CD4-positive, alpha-beta T cell treated with Interferon gamma for 1 hour (primary cell): ENCODE measurements around the gene SLC9A9.
"Not testable (repeated sequence)": the region's sequence is repeated elsewhere in the genome, so short reads cannot be mapped to it uniquely, and the experiment has no call there.

Experiments
- DNase-seq: peaks from one replicate; pipeline ENCODE4 v3.0.0-alpha.2; 2020

Gene SLC9A9

GRCh38 chr3:143808030-143808429 lies 40.2 kb downstream of the SLC9A9 start:
- no peak for DNase-seq

GRCh38 chr3:143806038-143806437 lies 42.2 kb downstream of the SLC9A9 start:
- DNase-seq, result no peak

GRCh38 chr3:143805476-143805875 lies 42.8 kb downstream of the SLC9A9 start:
- DNase-seq, result not testable (repeated sequence)

DNA sequence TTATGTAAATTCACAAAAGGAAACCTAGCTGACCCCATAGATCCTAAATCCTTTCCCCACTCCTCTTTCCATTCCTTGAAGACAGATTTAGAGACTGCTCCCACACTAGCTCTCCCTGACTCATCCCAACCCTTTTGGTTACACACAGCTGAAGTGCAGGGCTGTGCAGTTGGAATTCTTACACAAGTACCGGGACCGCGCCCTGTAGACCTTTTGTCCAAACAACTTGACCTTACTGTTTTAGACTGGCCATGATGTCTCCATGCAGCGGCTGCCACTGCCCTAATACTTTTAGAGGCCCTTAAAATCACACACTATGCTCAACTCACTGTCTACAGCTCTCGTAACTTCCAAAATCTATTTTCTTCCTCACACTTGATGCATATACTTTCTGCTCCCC lies 47.2 kb downstream of the SLC9A9 start:
- DNase-seq, result not testable (repeated sequence)

GRCh38 chr3:143798151-143798550 lies 50.1 kb downstream of the SLC9A9 start:
- not testable (repeated sequence) for DNase-seq

- DNase-seq, result no peak
These were observed 52.4 kb downstream of the SLC9A9 start for GRCh38 chr3:143795874-143796273.

DNA sequence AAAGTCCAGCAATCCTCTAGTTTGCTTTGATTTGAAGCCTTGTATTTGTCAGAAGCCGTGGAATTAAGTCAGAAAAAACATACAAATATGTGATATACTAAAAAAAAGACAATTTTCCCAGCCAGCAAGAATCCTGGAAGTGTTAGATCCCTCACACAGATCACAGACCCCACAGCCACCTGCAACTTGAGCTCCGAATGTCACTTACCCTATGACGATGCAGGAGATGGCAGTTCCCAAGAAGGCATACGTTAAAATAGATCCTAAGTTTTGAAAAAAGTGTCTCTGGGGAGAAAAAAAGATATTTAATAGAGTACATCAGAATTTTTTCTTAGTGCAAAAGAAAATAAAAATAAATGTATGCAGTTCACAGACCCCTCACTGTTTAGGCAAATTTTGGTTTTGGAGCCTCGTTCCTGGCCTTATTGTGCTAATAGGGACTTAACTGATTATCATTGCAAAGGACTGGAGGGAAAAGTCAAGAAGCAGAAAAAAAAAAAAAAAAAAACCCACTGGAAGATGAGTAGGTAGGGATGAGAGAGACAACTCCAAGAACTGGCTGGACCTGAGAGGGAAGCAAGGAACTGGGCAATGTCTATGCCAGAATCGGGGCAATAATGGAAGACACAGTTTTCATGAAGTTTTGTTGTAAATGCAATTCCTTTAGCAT lies 53.3 kb downstream of the SLC9A9 start:
- DNase-seq, result no peak

DNA sequence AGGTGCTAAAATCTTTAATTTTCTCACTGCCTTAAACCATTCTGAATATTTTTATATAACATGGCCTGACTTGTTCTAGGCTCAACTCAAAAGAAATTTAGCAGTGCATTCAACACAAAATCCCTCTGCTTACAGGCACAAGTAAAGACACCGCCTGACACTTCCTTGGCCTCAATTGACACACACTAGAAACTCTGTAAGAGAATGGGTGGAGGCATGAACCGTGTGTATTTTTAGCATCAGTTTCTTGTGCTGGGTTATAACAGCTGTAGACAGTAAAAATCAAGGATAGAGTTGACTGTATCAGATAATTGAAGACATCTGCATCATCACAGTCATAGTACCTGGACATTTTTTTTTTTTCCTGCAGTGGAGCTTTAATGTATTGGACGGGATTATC lies 54.3 kb downstream of the SLC9A9 start:
- no peak for DNase-seq

DNA sequence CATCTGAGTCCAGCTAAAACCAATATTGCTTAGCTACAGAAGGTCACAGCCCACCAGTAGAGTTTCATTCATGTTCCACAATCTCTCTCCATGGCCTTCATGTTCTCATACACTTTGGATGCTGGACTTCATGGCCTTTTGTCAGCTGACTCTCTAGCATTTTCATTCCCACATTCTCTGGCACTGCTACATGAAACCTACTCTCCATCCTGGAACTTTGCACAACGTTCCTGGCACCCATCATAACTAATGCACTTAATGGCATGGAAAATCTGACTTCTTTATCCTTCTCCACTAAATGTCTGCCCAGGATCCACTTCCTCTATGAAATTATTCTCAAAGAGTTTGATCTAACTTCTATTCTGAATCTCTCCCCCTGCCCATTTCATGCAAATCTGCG lies 56.9 kb downstream of the SLC9A9 start:
- DNase-seq, result no peak

GRCh38 chr3:143786219-143787191 lies 61.8 kb downstream of the SLC9A9 start:
- DNase-seq, result no peak

GRCh38 chr3:143784446-143784845 lies 63.8 kb downstream of the SLC9A9 start:
- no peak for DNase-seq

- no peak for DNase-seq
These were observed 64.4 kb downstream of the SLC9A9 start for GRCh38 chr3:143783851-143784370.

- DNase-seq, result no peak
These were observed 72.8 kb downstream of the SLC9A9 start for GRCh38 chr3:143775459-143775858.

DNA sequence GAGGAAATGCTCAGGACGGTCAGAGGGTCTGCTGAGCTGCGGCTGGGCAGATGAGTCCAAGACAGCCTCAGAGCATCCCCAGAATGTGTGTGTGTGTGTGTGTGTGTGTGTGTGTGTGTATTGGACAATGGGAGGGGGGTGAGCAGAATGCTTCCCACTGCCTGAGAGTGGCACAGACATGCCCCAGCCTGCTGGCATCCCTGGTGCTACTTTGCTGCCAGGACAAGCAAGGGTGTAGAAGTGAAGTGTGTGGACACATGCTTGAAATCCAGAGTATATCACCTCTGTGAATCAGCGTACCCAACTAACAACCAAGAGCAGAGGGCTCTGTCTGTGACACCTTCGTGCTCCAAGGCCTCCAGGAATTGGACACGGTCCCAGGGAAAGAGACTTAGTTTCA lies 76.3 kb downstream of the SLC9A9 start:
- no peak for DNase-seq

GRCh38 chr3:143771258-143771657 lies 77.0 kb downstream of the SLC9A9 start:
- DNase-seq, result no peak

- no peak for DNase-seq
These were observed 77.9 kb downstream of the SLC9A9 start for GRCh38 chr3:143770391-143770790.

DNA sequence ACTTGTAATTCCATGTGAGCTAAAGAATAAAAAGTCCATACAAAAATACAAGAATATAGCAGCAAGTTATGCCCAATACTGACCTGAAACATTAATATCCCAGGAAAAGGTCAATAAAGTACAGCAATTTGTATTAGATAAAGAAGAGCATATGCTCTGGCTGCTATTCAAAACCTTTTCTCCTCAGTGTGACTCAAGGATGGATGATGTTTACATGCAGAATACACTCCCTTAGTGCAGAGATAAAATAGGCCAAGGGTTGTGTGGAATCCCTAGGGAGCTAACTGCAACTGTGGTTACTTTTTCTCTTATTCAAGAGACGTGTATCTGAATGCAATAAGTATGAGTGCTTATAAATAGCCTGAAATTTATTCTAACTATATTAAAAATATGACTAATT lies 78.7 kb downstream of the SLC9A9 start:
- DNase-seq, result no peak

- no peak for DNase-seq
These were observed 83.4 kb downstream of the SLC9A9 start for GRCh38 chr3:143764840-143765239.

DNA sequence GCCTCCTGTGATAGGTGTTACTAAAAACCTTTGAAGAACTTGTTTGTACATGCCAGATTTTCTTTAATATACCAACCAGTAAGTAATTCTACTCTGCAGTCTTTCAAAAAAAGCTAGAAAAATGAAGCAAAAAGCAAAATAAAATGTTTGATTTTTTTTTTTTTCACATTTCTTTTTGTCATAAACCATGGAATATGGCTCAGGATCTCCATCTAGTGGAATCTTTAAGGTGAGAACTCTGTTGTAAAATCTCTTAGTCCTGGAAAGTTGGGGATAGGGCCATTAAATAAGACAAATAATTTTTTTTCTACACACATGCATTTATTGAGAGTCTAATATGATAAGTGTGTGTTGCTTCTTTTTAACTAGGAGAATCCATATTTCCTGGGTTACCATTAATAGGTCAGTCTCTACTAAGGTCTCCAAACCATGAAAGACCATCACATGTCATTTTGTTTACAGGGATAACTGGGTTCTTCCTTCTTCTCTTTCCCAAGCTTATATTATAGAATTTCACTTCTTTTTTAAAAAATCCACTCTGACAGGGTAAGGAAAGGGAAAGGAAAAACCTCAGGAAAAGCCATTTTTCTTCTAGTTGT lies 84.6 kb downstream of the SLC9A9 start:
- DNase-seq, result no peak

- DNase-seq, result no peak
These were observed 90.6 kb downstream of the SLC9A9 start for GRCh38 chr3:143757691-143758090.

GRCh38 chr3:143755978-143756377 lies 92.3 kb downstream of the SLC9A9 start:
- no peak for DNase-seq

- no peak for DNase-seq
These were observed 94.2 kb downstream of the SLC9A9 start for GRCh38 chr3:143754090-143754489.

- no peak for DNase-seq
These were observed 94.8 kb downstream of the SLC9A9 start for GRCh38 chr3:143753456-143753855.

- no peak for DNase-seq
These were observed 95.3 kb downstream of the SLC9A9 start for GRCh38 chr3:143753006-143753405.
